ENCODE results near the gene ZNF566. TPM values are rescaled to one million over a fixed set of nuclear protein-coding genes. Genes with fewer than 3 reads are reported as not detected.

Gene ZNF566
- total and polyA plus RNA-seq, 2 of the 13 experiments (the other 11 are each of a cell fraction or from before 2014, with no cell fraction given), result 4.8 to 13.7 TPM

DNA sequence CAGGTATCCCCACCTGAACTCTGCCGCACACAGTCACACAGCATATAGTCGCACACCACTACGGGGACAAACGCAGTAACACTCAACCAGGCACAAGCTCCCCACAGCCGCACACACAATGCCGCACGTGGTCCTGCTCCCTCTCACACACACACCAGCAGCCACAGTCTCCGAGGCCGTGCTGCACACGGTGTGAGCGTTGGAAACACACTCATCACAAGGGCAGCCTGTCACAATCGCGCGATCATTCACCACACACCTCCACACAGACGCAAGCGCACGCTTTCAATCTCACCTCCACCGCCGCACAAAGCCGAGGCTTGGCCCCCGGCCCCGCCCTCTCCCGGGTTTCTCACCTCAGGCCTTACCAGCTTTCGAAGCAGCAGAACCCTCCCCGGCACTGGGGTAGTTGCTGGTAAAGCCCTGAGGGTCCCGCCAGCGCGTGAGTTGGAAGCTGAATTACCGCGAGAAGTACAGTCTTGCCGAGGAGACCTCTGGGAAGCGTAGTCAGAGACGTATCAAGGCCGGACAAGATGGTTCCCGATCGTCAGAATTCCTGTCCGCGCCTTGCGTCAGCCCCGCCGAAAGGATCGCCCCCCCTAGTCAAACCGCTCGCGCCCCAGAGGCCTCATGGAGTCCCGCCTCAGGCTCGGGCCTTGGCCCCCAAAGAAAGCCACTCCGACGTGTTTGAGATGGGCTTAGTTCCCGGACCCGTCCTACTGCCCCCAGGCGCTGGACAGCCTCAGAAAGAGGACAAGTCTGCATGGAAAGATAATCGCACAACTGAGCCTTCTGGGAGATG lies at the start of gene ZNF566 (continued):
- TF ChIP-seq, protein P1, sequence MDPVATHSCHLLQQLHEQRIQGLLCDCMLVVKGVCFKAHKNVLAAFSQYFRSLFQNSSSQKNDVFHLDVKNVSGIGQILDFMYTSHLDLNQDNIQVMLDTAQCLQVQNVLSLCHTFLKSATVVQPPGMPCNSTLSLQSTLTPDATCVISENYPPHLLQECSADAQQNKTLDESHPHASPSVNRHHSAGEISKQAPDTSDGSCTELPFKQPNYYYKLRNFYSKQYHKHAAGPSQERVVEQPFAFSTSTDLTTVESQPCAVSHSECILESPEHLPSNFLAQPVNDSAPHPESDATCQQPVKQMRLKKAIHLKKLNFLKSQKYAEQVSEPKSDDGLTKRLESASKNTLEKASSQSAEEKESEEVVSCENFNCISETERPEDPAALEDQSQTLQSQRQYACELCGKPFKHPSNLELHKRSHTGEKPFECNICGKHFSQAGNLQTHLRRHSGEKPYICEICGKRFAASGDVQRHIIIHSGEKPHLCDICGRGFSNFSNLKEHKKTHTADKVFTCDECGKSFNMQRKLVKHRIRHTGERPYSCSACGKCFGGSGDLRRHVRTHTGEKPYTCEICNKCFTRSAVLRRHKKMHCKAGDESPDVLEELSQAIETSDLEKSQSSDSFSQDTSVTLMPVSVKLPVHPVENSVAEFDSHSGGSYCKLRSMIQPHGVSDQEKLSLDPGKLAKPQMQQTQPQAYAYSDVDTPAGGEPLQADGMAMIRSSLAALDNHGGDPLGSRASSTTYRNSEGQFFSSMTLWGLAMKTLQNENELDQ (CRISPR knock-in tag; IDR thresholded peaks at IDR 0.05; ENCODE audit: borderline replicate concordance), result no peak
- TF ChIP-seq EED (CRISPR knock-in tag; IDR thresholded peaks at IDR 0.05) (peak; percentile 78; the same call in 1 of the 2 replicates), GATAD1 (CRISPR knock-in tag; IDR thresholded peaks at IDR 0.05) (peak; percentile 80), ZSCAN25 (CRISPR knock-in tag; IDR thresholded peaks at IDR 0.05) (no peak), ZSCAN9 (CRISPR knock-in tag; IDR thresholded peaks at IDR 0.05; ENCODE audit: borderline replicate concordance) (no peak), NFE2L1 (CRISPR knock-in tag; IDR thresholded peaks at IDR 0.05; ENCODE audit: borderline replicate concordance) (0 out of 2 replicates have a peak, but pooled peaks have one; percentile 29), CREM (IDR thresholded peaks at IDR 0.05) (peak; percentile 94), CREM (CRISPR knock-in tag; IDR thresholded peaks at IDR 0.05) (no peak), ZFY (CRISPR knock-in tag; IDR thresholded peaks at IDR 0.05) (peak; percentile 89), ZNF441 (CRISPR knock-in tag; IDR thresholded peaks at IDR 0.05; ENCODE audit: borderline replicate concordance) (0 out of 2 replicates have a peak, but pooled peaks have one; percentile 12), GABPA (IDR thresholded peaks at IDR 0.05; ENCODE audit: low read depth, low read length) (no peak), GABPA (CRISPR knock-in tag; IDR thresholded peaks at IDR 0.05; ENCODE audit: low read depth) (peak; percentile 67; the same call in 1 of the 2 replicates), ZNF460 (CRISPR knock-in tag; IDR thresholded peaks at IDR 0.05; ENCODE audit: borderline replicate concordance) (no peak)
- TF ChIP-seq, protein P2, sequence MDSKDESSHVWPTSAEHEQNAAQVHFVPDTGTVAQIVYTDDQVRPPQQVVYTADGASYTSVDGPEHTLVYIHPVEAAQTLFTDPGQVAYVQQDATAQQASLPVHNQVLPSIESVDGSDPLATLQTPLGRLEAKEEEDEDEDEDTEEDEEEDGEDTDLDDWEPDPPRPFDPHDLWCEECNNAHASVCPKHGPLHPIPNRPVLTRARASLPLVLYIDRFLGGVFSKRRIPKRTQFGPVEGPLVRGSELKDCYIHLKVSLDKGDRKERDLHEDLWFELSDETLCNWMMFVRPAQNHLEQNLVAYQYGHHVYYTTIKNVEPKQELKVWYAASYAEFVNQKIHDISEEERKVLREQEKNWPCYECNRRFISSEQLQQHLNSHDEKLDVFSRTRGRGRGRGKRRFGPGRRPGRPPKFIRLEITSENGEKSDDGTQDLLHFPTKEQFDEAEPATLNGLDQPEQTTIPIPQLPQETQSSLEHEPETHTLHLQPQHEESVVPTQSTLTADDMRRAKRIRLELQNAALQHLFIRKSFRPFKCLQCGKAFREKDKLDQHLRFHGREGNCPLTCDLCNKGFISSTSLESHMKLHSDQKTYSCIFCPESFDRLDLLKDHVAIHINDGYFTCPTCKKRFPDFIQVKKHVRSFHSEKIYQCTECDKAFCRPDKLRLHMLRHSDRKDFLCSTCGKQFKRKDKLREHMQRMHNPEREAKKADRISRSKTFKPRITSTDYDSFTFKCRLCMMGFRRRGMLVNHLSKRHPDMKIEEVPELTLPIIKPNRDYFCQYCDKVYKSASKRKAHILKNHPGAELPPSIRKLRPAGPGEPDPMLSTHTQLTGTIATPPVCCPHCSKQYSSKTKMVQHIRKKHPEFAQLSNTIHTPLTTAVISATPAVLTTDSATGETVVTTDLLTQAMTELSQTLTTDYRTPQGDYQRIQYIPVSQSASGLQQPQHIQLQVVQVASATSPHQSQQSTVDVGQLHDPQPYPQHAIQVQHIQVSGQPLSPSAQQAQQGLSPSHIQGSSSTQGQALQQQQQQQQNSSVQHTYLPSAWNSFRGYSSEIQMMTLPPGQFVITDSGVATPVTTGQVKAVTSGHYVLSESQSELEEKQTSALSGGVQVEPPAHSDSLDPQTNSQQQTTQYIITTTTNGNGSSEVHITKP (CRISPR knock-in tag; IDR thresholded peaks at IDR 0.05; ENCODE audit: low read depth), result peak; percentile 78
- TF ChIP-seq, protein P3, sequence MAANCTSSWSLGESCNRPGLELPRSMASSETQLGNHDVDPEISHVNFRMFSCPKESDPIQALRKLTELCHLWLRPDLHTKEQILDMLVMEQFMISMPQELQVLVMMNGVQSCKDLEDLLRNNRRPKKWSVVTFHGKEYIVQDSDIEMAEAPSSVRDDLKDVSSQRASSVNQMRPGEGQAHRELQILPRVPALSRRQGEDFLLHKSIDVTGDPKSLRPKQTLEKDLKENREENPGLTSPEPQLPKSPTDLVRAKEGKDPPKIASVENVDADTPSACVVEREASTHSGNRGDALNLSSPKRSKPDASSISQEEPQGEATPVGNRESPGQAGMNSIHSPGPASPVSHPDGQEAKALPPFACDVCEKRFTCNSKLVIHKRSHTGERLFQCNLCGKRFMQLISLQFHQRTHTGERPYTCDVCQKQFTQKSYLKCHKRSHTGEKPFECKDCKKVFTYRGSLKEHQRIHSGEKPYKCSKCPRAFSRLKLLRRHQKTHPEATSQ (CRISPR knock-in tag; IDR thresholded peaks at IDR 0.05; ENCODE audit: borderline replicate concordance), result 0 out of 2 replicates have a peak, but pooled peaks have one; percentile 11
- TF ChIP-seq, protein P4, sequence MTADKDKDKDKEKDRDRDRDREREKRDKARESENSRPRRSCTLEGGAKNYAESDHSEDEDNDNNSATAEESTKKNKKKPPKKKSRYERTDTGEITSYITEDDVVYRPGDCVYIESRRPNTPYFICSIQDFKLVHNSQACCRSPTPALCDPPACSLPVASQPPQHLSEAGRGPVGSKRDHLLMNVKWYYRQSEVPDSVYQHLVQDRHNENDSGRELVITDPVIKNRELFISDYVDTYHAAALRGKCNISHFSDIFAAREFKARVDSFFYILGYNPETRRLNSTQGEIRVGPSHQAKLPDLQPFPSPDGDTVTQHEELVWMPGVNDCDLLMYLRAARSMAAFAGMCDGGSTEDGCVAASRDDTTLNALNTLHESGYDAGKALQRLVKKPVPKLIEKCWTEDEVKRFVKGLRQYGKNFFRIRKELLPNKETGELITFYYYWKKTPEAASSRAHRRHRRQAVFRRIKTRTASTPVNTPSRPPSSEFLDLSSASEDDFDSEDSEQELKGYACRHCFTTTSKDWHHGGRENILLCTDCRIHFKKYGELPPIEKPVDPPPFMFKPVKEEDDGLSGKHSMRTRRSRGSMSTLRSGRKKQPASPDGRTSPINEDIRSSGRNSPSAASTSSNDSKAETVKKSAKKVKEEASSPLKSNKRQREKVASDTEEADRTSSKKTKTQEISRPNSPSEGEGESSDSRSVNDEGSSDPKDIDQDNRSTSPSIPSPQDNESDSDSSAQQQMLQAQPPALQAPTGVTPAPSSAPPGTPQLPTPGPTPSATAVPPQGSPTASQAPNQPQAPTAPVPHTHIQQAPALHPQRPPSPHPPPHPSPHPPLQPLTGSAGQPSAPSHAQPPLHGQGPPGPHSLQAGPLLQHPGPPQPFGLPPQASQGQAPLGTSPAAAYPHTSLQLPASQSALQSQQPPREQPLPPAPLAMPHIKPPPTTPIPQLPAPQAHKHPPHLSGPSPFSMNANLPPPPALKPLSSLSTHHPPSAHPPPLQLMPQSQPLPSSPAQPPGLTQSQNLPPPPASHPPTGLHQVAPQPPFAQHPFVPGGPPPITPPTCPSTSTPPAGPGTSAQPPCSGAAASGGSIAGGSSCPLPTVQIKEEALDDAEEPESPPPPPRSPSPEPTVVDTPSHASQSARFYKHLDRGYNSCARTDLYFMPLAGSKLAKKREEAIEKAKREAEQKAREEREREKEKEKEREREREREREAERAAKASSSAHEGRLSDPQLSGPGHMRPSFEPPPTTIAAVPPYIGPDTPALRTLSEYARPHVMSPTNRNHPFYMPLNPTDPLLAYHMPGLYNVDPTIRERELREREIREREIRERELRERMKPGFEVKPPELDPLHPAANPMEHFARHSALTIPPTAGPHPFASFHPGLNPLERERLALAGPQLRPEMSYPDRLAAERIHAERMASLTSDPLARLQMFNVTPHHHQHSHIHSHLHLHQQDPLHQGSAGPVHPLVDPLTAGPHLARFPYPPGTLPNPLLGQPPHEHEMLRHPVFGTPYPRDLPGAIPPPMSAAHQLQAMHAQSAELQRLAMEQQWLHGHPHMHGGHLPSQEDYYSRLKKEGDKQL (CRISPR knock-in tag; IDR thresholded peaks at IDR 0.05; ENCODE audit: low read depth), result 0 out of 2 replicates have a peak, but pooled peaks have one; percentile 13
